HEK293 (cell line): Measurements from ENCODE around the gene CNGB1.

Experiments used
- CTCF ChIA-PET: fragments of 350-600 bp; formaldehyde crosslinking; extraction: SDS; loops from one replicate; lab custom pipeline; 2021; ENCODE audit warnings: antibody characterized with exemption; lab: Yijun Ruan, JAX
- POLR2A ChIA-PET: fragments of 300-600 bp; formaldehyde crosslinking; extraction: SDS; loops from one replicate; lab custom pipeline; 2020; ENCODE audit warnings: antibody characterized with exemption, inconsistent platforms; lab: Yijun Ruan, JAX
- H3K27ac ChIP-seq: fragments of 200-500 bp; sonication (Bioruptor generic); 2 replicates; pipeline ENCODE4 v1.5.1; 2014; ENCODE audit warnings: low read depth, low read length, control low read depth, inconsistent platforms; ENCODE audit errors: extremely low read depth
- H3K36me3 ChIP-seq, 2 experiments: fragments of 200-500 bp in 1 of 2; sonication (Bioruptor generic) in 1 of 2; 1 replicate in 1 of 2; 2 replicates in 1 of 2; pipeline ENCODE4 v1.5.1; 2014 to 2017; ENCODE audit warnings: inconsistent platforms in 2 of 2, low read length in 2 of 2; ENCODE audit not compliant: control insufficient read depth in 2 of 2, insufficient read depth in 1 of 2
- H3K4me1 ChIP-seq: fragments of 200-500 bp; sonication (Bioruptor generic); 2 replicates; pipeline ENCODE4 v1.5.1; 2014; ENCODE audit warnings: mild to moderate bottlenecking, low read length, inconsistent platforms; ENCODE audit not compliant: control insufficient read depth, insufficient read depth
- H3K4me3 ChIP-seq: 2 replicates; pipeline ENCODE4 v1.5.1; 2011; ENCODE audit warnings: low read depth, mild to moderate bottlenecking, control low read depth, low read length, moderate library complexity
- H3K9me3 ChIP-seq: fragments of 200-500 bp; sonication (Bioruptor generic); 2 replicates; pipeline ENCODE4 v1.5.1; 2014; ENCODE audit warnings: low read depth, low read length, inconsistent platforms; ENCODE audit not compliant: control insufficient read depth, insufficient read depth
- BCL6B ChIP-seq: fragments of 450-650 bp; formaldehyde crosslinking; IDR thresholded peaks from 2 replicates; pipeline ENCODE4 v1.5.1; 2017; ENCODE audit warnings: missing biosample characterization, missing genetic modification characterization
- HOXD13 ChIP-seq: sonication (generic); formaldehyde crosslinking; IDR thresholded peaks from 2 replicates; pipeline ENCODE4 v1.8.0; 2022; ENCODE audit warnings: missing genetic modification reagents, borderline replicate concordance
- ZFHX2 ChIP-seq: fragments of 450-650 bp; formaldehyde crosslinking; conservative IDR thresholded peaks from 2 replicates; pipeline ENCODE4 v1.5.1; 2016; ENCODE audit warnings: missing biosample characterization, missing genetic modification characterization
- ZNF146 ChIP-seq: fragments of 450-650 bp; formaldehyde crosslinking; IDR thresholded peaks from 2 replicates; pipeline ENCODE4 v1.5.1; 2016; ENCODE audit warnings: missing biosample characterization, missing genetic modification characterization
- ZNF16 ChIP-seq: fragments of 450-650 bp; formaldehyde crosslinking; IDR thresholded peaks from 2 replicates; pipeline ENCODE4 v1.5.1; 2016; ENCODE audit warnings: low read depth, missing biosample characterization, missing genetic modification characterization
- ZNF292 ChIP-seq: fragments of 450-650 bp; formaldehyde crosslinking; IDR thresholded peaks from 2 replicates; pipeline ENCODE4 v1.5.1; 2016; ENCODE audit warnings: low read depth, missing biosample characterization, missing genetic modification characterization, borderline replicate concordance
- ZNF335 ChIP-seq: fragments of 450-650 bp; formaldehyde crosslinking; conservative IDR thresholded peaks from 2 replicates; pipeline ENCODE4 v1.5.1; 2016; ENCODE audit warnings: missing biosample characterization, missing genetic modification characterization
- ZNF423 ChIP-seq: fragments of 450-650 bp; formaldehyde crosslinking; IDR thresholded peaks from 2 replicates; pipeline ENCODE4 v1.5.1; 2016; ENCODE audit warnings: missing biosample characterization, missing genetic modification characterization
- ZNF514 ChIP-seq: fragments of 450-650 bp; formaldehyde crosslinking; IDR thresholded peaks from 2 replicates; pipeline ENCODE4 v1.5.1; 2016; ENCODE audit warnings: missing biosample characterization, missing genetic modification characterization
- ZNF521 ChIP-seq: fragments of 450-650 bp; formaldehyde crosslinking; IDR thresholded peaks from 2 replicates; pipeline ENCODE4 v1.5.1; 2017; ENCODE audit warnings: missing biosample characterization, mild to moderate bottlenecking, missing genetic modification characterization
- ZNF596 ChIP-seq: fragments of 450-650 bp; IDR thresholded peaks from 2 replicates; pipeline ENCODE4 v1.5.0; 2018; ENCODE audit warnings: missing biosample characterization, mild to moderate bottlenecking, missing genetic modification characterization, moderate library complexity
- ZNF658 ChIP-seq: fragments of 450-650 bp; formaldehyde crosslinking; IDR thresholded peaks from 2 replicates; pipeline ENCODE4; 2016; ENCODE audit warnings: missing biosample characterization, missing genetic modification characterization
- ZNF692 ChIP-seq: fragments of 450-650 bp; formaldehyde crosslinking; IDR thresholded peaks from 2 replicates; pipeline ENCODE4 v1.5.1; 2016; ENCODE audit warnings: missing biosample characterization, missing genetic modification characterization
- ZNF843 ChIP-seq: fragments of 450-650 bp; formaldehyde crosslinking; IDR thresholded peaks from 2 replicates; pipeline ENCODE4 v1.5.1; 2016; ENCODE audit warnings: missing biosample characterization, missing genetic modification characterization

Gene CNGB1

DNA sequence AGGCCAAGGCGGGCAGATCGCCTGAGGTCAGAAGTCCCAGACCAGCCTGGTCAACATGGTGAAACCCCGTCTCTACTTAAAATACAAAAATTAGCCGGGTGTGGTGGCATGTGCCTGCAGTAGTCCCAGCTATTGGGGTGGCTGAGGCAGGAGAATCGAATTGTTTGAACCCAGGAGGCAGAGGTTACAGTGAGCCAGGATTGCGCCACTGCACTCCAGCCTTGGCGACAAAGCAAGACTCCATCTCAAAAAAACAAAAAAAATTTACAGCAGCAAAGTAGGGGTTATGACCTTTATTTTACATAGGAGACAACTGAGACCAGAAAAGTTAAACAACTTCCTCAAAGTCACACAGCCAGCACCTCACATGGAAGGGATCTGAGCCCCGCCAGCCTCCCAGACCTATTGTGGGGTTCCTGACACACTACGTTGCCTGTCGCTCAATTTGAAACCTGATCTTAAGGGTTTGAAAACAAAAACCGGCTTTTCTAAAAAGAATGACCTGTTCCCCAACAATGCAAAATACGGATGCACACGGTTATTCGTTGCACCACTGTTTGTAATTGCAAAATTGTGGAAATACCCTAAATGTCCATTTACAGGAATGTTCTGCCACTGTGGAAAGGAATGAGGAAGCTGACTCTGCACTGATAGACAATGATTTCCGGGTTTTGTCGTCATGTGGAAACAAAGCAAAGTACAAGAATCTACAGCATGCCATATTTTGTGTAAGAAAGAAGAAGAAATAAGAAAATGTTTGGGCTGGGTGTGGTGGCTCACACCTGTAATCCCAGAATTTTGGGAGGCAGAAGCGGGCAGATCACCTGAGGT, 77.2 kb downstream of the CNGB1 start:
- H3K9me3 ChIP-seq, result no peaks in the 10 kb centered on the region
- TF ChIP-seq ZNF423 (tag by site-specific recombination), result no peak
- no peak for TF ChIP-seq BCL6B
- TF ChIP-seq HOXD13 (CRISPR knock-in tag), result no peak
- no peak for TF ChIP-seq ZNF335
- TF ChIP-seq ZNF843 (tag by site-specific recombination), result no peak
- TF ChIP-seq ZNF692 (tag by site-specific recombination), result no peak
- ChIA-PET CTCF (no interaction called here), POLR2A (no interaction called here)
- H3K4me1 ChIP-seq, result no peaks in the 10 kb centered on the region; the same call in 1 of the 2 replicates
- no peak overlapping the region for H3K4me3 ChIP-seq
- H3K27ac ChIP-seq, result no peak overlapping the region
- H3K36me3 ChIP-seq, result no peaks in the 10 kb centered on the region

DNA sequence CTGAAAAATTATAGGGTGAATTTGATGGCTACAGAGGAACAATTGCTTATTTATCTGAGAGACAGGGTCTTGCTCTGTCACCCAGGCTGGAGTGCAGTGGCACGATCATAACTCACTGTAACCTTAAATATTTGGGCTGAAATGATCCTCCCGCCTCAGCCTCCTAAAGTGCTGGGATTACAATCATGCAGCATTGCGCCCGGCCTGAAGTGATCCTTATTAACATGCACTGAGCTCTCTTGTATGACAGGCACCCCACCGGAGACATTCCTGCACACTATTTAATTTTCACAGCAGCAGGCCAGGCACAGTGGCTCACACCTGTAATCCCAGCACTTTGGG, 77.7 kb downstream of the CNGB1 start:
- TF ChIP-seq ZNF596 (tag by site-specific recombination), result no peak
- TF ChIP-seq ZNF521 (tag by site-specific recombination), result no peak
- POLR2A ChIA-PET, result no interaction called here
- Histone ChIP-seq H3K36me3 (no peaks in the 10 kb centered on the region), H3K4me3 (no peak overlapping the region), H3K4me1 (no peaks in the 10 kb centered on the region; the same call in 1 of the 2 replicates), H3K9me3 (no peaks in the 10 kb centered on the region), H3K27ac (no peak overlapping the region)
- CTCF ChIA-PET, result no interaction called here

- POLR2A ChIA-PET, result no interaction called here
- no peaks in the 10 kb centered on the region for H3K36me3 ChIP-seq
Measured at GRCh38 chr16:57892447-57893096, 78.4 kb downstream of the CNGB1 start.

GRCh38 chr16:57892041-57892440, 78.9 kb downstream of the CNGB1 start:
- CTCF ChIA-PET, result interaction anchor here (0.6 to 4.5 kb wide), 3 partner anchors 7 to 244 kb away, joined by 3 to 25 read pairs (median 3); no protein-coding TSS in a partner anchor
- Histone ChIP-seq H3K36me3 (no peaks in the 10 kb centered on the region), H3K4me3 (no peak overlapping the region), H3K27ac (no peak overlapping the region), H3K9me3 (no peaks in the 10 kb centered on the region), H3K4me1 (no peaks in the 10 kb centered on the region; the same call in 1 of the 2 replicates)
- TF ChIP-seq ZNF514 (tag by site-specific recombination) (no peak), ZNF146 (no peak), ZNF658 (tag by site-specific recombination) (no peak)
- POLR2A ChIA-PET, result no interaction called here

More at GRCh38 chr16:57892447-57893096, 78.4 kb downstream of the CNGB1 start:
- H3K27ac ChIP-seq, result no peak overlapping the region
- no peak overlapping the region for H3K4me3 ChIP-seq
- no peaks in the 10 kb centered on the region; the same call in 1 of the 2 replicates for H3K4me1 ChIP-seq
- no peaks in the 10 kb centered on the region for H3K9me3 ChIP-seq
- CTCF ChIA-PET, result interaction anchor here (0.6 to 0.7 kb wide), 2 partner anchors 29 to 191 kb away, joined by 3 read pairs; no protein-coding TSS in a partner anchor
- no peak for TF ChIP-seq ZNF292
- TF ChIP-seq ZFHX2 (tag by site-specific recombination), result 0 out of 2 replicates have a peak, but pooled peaks have one; percentile 39
- peak; percentile 39; the same call in 1 of the 2 replicates for TF ChIP-seq ZNF16
